AG04450 (cell line): Measurements from ENCODE around the gene OR2M2. TPM values are rescaled to one million over a fixed set of nuclear protein-coding genes. Genes with fewer than 3 reads are reported as not detected.

ENCODE experiments used
- CTCF ChIA-PET: fragments of 300-600, 350-600 bp; formaldehyde crosslinking; extraction: SDS; loops from one replicate; lab custom pipeline; 2022; ENCODE audit warnings: antibody characterized with exemption, inconsistent platforms; lab: Charles Lee
- POLR2A ChIA-PET: fragments of 350-600 bp; formaldehyde crosslinking; extraction: SDS; loops from one replicate; lab custom pipeline; 2021; ENCODE audit warnings: antibody characterized with exemption, inconsistent platforms; lab: Yijun Ruan, JAX
- DNase-seq: peaks from one replicate; pipeline ENCODE4 v3.0.0-alpha.2; 2011; ENCODE audit warnings: low read depth, low spot score
- H3K27ac ChIP-seq: one replicate; pipeline ENCODE4 v1.5.1; 2012; ENCODE audit warnings: low read depth, low read length, control low read depth
- H3K27me3 ChIP-seq: one replicate; pipeline ENCODE4 v1.6.0; 2012; ENCODE audit warnings: low read length; ENCODE audit not compliant: control insufficient read depth, insufficient read depth
- H3K4me3 ChIP-seq: 2 replicates; pipeline ENCODE4 v1.5.1; 2011; ENCODE audit warnings: mild to moderate bottlenecking, low read depth, low read length, control low read depth
- H3K9me3 ChIP-seq: 2 replicates; pipeline ENCODE4 v1.5.1; 2012; ENCODE audit warnings: low read length; ENCODE audit not compliant: control insufficient read depth, insufficient read depth
- polyA plus RNA-seq: library from polyadenylated mRNA; depleted of rRNA; stranded (reverse); fragments of >200 nt; gene quantifications from 2 replicates; pipeline ENCODE4 v1.2.3, GENCODE V29; 2011; rRNA removed
- TF ChIP-seq, protein P1 (sequence below): IDR thresholded peaks from 2 replicates; pipeline ENCODE4 v1.5.1; 2011; ENCODE audit warnings: low read depth, low read length, control low read depth, inconsistent platforms

OR2M2 gene
- polyA plus RNA-seq, 1 experiment: not detected

DNA sequence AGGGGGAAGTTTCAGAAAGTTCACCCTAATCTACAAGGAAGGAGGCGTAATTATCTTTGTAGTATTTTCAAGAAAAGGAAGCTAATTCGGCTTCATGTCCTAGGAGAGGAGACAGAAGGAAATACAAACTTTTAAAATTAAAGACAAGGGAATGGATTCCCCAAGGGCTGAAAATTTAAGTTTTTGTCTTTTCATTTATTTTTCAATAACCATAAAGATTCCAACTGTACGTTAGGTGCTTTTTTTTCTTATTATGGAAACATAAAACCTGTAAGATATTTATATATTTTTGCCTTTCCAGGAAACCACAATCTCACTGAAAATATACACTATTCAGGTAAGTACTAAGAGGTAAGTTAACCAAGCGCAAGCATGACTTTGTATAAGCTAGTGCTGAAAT, 22.3 kb downstream of the OR2M2 start, which contains the start of gene OR2M3:
OR2M3 (plus strand) TSS at position 301 of the 400 bp plus-strand sequence. CDS start 5,803 bp downstream, outside the sequence.
- ChIA-PET POLR2A (no interaction called here), CTCF (no interaction called here)
- Histone ChIP-seq H3K27me3 (no peaks in the 10 kb centered on the region), H3K27ac (no peak within 1 kb of the TSS), H3K9me3 (peaks cover 4% of the 10 kb centered on the region; the same call in 1 of the 2 replicates), H3K4me3 (no peak within 1 kb of the TSS)
- no peak for DNase-seq
- TF ChIP-seq, protein P1, sequence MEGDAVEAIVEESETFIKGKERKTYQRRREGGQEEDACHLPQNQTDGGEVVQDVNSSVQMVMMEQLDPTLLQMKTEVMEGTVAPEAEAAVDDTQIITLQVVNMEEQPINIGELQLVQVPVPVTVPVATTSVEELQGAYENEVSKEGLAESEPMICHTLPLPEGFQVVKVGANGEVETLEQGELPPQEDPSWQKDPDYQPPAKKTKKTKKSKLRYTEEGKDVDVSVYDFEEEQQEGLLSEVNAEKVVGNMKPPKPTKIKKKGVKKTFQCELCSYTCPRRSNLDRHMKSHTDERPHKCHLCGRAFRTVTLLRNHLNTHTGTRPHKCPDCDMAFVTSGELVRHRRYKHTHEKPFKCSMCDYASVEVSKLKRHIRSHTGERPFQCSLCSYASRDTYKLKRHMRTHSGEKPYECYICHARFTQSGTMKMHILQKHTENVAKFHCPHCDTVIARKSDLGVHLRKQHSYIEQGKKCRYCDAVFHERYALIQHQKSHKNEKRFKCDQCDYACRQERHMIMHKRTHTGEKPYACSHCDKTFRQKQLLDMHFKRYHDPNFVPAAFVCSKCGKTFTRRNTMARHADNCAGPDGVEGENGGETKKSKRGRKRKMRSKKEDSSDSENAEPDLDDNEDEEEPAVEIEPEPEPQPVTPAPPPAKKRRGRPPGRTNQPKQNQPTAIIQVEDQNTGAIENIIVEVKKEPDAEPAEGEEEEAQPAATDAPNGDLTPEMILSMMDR: no peak

DNA sequence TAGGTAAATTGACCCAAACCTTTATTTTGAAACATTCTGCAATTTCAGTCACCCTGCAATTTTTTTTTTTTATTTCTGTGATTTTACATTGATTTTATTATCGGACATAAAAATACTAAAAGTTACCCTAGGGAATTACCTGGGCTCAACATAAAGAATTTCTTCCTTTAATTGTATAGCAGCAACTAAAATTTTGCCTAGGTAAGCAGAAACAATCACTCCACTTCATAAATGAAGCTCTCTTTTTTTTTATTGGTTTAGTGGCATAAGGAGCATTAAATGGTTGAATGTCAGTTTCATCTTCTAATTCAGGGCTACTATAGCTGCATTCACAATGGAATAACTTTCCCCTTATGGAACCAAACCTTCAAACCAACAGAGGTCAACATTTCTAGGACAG, 41.3 kb downstream of the OR2M2 start:
- Histone ChIP-seq H3K9me3 (peaks cover 2% of the 10 kb centered on the region; the same call in 1 of the 2 replicates), H3K27me3 (no peaks in the 10 kb centered on the region), H3K4me3 (no peak overlapping the region), H3K27ac (no peak overlapping the region)
- TF ChIP-seq, protein P1: no peak
- ChIA-PET POLR2A (no interaction called here), CTCF (interaction anchor here (0.8 kb wide), 1 partner anchor 28 kb away, joined by 3 read pairs; no protein-coding TSS in a partner anchor)
- no peak for DNase-seq

DNA sequence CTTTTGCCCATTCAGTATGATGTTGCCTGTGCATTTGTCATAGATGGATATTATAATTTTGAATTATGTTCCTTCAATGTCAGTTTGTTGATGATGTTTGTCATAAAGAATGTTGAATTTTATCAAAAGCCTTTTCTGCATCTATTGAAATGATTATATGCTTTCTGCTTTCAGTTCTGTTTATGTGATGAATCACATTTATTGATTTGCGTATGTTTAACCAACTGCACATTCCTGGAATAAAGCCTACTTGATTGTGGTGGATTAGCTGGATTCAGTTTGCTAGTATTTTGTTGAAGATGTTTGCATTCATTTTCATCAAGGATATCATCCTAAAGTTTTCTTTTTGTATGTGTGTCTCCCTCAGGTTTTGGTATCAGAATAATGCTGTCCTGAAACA, 50.9 kb downstream of the OR2M2 start:
- POLR2A ChIA-PET: no interaction called here
- H3K27ac ChIP-seq: no peak overlapping the region
- CTCF ChIA-PET: no interaction called here
- H3K9me3 ChIP-seq: peaks cover 19% of the 10 kb centered on the region
- DNase-seq: no peak
- H3K4me3 ChIP-seq: no peak overlapping the region
- TF ChIP-seq, protein P1: no peak
- H3K27me3 ChIP-seq: no peaks in the 10 kb centered on the region

DNA sequence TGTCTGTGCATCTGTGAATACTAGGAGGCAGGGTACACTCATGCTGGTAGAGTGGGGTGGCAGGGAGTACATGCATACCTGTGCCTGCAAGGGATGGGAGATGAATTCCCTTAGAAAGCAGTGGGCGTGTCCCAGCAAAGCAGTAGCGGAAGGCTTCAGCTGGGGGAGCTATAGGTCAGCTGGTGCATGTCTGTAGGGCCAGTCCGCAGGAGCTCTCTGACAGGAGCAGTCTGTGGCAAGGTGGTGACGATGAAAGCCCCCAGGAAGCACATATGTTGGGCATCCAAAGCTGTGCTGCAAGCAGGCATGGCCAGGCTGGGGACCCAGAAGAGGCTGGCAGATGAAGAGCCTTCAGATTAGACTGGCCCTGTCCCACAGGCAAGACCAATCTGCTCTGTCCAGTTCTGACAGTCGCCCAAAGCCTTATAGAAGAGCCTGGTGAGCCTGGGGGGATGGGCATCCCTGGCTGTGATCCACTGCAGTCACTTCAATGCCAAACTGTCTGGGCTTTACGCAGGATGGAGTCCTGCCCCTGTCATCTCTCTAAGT, 54.8 kb downstream of the OR2M2 start:
- no peak overlapping the region for H3K27ac ChIP-seq
- ChIA-PET POLR2A (no interaction called here), CTCF (no interaction called here)
- no peak overlapping the region for H3K4me3 ChIP-seq
- peaks cover 19% of the 10 kb centered on the region for H3K9me3 ChIP-seq
- no peaks in the 10 kb centered on the region for H3K27me3 ChIP-seq
- TF ChIP-seq, protein P1: no peak
- no peak for DNase-seq

Other genes starting within 250 kb of the OR2M2 start
- not detected in 2 replicates for gene OR2AJ1, start 249.9 kb upstream of the OR2M2 start, polyA plus RNA-seq
- not detected in 2 replicates for gene OR2L8, start 226.0 kb upstream of the OR2M2 start, polyA plus RNA-seq
- not detected in 2 replicates for gene OR2AK2, start 209.6 kb upstream of the OR2M2 start, polyA plus RNA-seq
- gene OR2L5, start 161.2 kb upstream of the OR2M2 start, polyA plus RNA-seq: not detected in 2 replicates
- gene OR2L2, start 144.8 kb upstream of the OR2M2 start, polyA plus RNA-seq: not detected in 2 replicates
- not detected in 2 replicates for gene OR2L3, start 128.0 kb upstream of the OR2M2 start, polyA plus RNA-seq
- gene OR2L13, start 79.6 kb upstream of the OR2M2 start, polyA plus RNA-seq: not detected in 2 replicates
- gene OR2M5, start 29.7 kb upstream of the OR2M2 start, polyA plus RNA-seq: not detected in 2 replicates
- gene OR2M3, start 22.4 kb downstream of the OR2M2 start, polyA plus RNA-seq: not detected in 2 replicates
- not detected in 2 replicates for gene OR2M4, start 56.6 kb downstream of the OR2M2 start, polyA plus RNA-seq
- not detected in 2 replicates for gene OR2T33, start 103.2 kb downstream of the OR2M2 start, polyA plus RNA-seq
- not detected in 2 replicates for gene OR2T12, start 128.6 kb downstream of the OR2M2 start, polyA plus RNA-seq
- gene OR2M7, start 149.7 kb downstream of the OR2M2 start, polyA plus RNA-seq: not detected in 2 replicates
- gene OR14C36, start 174.0 kb downstream of the OR2M2 start, polyA plus RNA-seq: not detected in 2 replicates
- not detected in 2 replicates for gene OR2T4, start 186.8 kb downstream of the OR2M2 start, polyA plus RNA-seq
- not detected in 2 replicates for gene OR2T6, start 200.9 kb downstream of the OR2M2 start, polyA plus RNA-seq
- gene OR2T1, start 228.2 kb downstream of the OR2M2 start, polyA plus RNA-seq: not detected in 2 replicates